Stimulated activated CD4-positive, alpha-beta T cell treated with anti-CD3 and anti-CD28 coated beads, Interleukin-2, amount 100 ng/mL, for 48 hours (primary cell): ENCODE measurements around the gene LCN12.

Source experiments
- DNase-seq, 2 donors: peaks; one replicate each; pipeline ENCODE4 v3.0.0-alpha.2; 2020

Gene LCN12

DNA sequence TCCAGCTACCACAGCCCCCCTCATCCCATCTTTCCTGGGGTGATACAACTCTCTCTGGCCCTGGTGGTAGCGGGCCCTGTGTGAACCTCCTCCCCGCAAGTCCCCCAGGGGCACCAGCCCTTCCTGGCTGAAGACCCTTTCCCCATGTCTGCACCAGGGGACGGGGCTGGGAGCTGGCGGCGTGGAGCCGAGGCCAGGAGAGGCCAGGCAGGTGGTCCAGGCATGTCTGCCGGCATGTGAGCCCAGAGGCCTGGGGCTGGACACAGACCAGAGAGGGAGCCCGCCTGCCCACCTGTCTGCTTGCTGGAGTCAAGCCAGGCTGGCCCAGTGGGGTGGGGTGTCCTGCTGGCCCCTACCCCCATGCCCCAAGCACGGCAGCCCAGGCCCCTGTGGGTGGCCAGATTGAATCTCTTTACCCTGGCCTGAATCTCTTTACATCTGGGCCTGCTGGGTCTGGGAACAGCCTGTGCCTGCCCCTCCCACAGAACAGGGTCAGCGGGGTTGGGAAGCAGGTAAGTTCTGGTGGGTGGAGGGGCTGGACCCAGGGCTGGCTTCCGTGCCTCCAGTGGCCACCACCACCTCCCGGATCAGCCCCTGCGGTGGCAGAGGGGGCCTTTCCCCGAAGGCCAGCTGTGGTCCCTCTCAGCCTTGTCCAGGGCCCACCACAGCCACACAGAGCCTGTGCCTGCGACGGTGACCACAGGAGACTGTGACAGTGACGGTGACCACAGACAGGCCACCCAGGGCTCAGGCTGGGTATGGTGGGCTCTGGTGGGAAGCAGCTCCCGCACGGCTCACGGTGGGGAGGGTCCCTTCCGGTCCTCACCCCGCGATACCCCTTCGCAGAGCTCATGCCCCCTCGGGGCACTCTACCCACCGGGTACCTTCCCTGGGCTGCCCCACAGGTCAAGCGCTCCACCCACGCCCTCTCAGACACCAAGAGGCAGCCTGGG, 7.1 kb downstream of the LCN12 start:
- DNase-seq, result no peak

DNA sequence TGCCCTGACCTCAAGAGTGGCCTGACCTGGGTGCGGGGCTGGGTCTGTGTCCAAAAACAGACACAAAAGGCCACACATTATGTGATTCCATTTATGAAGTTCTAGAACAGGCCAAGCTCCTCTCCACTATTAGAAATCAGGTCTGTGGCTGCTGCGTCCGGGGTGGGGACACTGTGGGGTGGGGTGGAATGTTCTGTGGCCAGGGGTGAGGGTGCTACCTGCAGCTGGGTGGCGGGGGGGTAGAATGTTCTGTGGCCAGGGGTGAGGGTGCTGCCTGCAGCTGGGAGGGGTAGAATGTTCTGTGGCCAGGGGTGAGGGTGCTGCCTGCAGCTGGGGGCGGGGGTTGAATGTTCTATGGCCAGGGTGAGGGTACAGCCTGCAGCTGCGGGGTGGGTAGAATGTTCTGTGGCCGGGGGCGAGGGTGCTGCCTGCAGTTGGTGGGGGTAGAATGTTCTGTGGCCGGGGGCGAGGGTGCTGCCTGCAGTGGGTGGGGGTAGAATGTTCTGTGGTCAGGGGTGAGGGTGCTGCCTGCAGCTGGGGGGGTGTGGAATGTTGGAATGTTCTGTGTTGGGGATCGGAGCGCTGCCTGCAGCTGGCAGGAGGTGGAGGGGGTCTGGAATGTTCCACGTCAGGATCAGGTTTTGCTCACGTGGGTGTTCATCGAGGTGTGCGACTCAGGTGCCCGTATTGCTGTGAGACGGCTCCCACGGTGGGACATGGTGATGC, 8.3 kb downstream of the LCN12 start:
- DNase-seq, result no peak

- DNase-seq, result no peak
These were observed 8.8 kb downstream of the LCN12 start for GRCh38 chr9:136960938-136961275.

- DNase-seq, result no peak
These were observed 9.4 kb downstream of the LCN12 start for GRCh38 chr9:136961279-136962065.

DNA sequence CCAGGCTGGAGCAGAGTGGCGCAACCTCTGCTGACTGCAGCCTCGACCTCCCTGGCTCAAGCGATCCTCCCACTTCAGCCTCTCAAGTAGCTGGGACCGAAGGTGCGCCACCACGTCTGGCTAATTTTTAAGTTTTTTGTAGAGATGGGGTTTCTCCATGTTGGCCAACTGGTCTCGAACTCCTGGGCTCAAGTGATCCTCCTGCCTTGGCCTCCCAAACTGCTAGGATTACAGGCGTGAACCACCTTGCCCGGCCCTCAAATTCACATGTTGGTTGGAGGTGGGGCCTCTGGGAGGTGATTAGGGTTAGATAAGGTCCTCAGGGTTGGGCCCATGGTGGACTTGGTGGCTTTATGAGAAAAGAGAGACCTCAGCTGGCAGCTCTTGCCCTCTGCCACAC, 10.1 kb downstream of the LCN12 start:
- no peak for DNase-seq

- no peak for DNase-seq
These were observed 10.7 kb downstream of the LCN12 start for GRCh38 chr9:136962701-136963248.

DNA sequence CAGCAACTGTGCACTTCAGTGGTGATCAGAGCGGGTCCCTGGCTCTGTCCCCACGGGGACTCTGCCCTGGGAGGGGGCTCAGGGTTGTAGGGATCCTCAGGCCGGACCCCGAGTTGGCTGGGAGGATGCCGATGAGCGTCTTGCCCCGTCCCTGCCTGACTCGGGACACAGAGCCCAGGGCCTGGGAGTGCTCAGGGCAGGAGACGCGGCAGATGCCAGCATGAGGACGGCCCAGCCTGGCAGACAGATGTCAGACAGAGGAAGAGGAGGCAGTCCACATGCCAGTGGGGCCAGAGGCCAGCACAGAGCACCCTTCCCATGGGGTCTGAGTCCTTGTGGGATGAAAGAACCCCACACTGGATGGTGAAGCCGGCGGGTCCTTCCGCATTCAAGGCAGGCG, 11.3 kb downstream of the LCN12 start:
- DNase-seq, result no peak

DNA sequence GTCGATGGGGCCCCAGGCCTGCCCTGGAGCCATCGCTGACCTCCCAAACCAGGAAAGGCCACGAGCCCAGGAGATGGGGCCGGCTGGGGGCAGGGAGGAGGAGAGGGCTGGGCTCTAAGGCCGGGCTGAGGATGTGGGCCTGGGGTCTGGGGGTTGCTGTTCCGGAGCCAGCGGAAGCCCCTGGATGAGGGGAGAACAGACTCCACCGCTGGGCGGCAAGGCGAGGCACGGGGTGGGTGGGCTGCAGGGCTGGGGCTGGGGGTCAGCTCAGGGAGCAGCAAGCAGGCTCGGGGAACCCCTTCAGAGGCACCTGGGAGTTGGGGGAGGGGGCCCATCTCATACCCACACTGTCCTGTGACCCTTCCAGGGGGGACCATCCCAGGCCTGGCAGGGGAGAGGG, 11.7 kb downstream of the LCN12 start:
- no peak for DNase-seq

DNA sequence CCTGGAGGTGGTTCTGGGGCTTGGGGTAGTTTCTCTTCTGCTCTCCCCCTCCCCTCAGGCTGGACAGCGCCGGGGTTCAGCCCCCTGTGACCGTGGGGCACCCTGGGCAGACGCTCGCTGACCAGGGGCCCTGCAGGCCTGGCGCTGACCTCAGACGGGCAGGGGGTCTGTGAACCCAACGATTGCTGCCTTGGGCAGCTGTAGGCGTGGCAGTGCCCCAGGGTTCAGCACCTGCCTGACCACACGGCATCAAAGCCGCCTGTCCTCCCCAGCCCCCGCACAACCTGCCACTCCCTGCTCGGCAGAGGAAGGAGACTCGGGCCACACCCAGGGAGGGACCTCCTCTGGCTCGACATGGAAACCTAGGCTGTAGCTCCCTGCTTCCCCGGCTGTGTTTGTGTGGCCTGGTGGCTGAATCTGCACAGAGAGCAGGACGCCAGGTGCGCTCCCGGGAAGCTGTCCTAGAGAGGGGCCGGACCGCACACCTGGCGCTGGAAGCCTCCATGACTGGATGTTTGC, 12.2 kb downstream of the LCN12 start:
- no peak for DNase-seq

- no peak for DNase-seq
These were observed 12.9 kb downstream of the LCN12 start for GRCh38 chr9:136964833-136965422.

- DNase-seq, result no peak
These were observed 13.9 kb downstream of the LCN12 start for GRCh38 chr9:136965771-136966484.

GRCh38 chr9:136968333-136969127, 16.5 kb downstream of the LCN12 start:
- DNase-seq, result no peak

DNA sequence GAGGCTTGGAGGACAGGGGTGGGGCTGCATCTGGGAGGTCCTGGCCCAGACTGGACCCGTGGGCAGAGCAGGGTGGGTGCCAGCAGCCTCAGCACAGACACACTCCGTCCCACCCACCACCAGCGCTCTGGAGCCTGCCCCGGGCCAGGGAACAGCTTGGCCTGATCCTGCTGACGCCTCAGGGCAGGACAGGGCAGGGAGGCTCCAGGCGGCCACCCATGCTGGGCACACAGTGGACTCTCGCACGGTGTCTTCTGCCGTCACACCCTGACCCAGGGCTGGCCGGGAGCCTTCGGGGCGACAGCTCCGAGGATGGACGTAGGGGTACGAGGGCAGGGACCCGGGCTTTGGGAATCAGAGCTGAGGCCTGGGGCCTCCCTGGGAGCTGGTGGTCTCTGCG, 17.1 kb downstream of the LCN12 start:
- DNase-seq, result no peak

DNA sequence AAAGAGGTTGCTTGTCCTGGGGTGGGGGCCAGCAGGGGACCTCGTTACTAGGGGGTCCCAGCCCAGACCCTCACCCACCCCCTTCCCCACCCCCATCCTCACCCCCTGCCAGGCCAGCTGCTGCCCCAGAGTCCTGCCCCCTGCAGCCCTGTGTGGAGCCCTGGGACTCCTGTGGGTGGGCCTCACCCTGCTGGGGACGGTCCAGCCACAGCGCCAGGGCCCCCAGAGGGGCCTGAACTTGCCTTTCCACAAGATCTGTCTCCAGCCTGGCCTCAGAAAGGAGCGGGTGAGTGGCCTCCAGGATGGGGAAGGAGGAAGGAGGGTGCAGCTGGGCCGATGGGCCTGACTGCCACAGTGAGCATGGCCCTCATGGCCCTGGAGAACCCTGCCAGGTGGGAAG, 17.7 kb downstream of the LCN12 start:
- no peak for DNase-seq

GRCh38 chr9:136970361-136970760, 18.3 kb downstream of the LCN12 start:
- no peak for DNase-seq

DNA sequence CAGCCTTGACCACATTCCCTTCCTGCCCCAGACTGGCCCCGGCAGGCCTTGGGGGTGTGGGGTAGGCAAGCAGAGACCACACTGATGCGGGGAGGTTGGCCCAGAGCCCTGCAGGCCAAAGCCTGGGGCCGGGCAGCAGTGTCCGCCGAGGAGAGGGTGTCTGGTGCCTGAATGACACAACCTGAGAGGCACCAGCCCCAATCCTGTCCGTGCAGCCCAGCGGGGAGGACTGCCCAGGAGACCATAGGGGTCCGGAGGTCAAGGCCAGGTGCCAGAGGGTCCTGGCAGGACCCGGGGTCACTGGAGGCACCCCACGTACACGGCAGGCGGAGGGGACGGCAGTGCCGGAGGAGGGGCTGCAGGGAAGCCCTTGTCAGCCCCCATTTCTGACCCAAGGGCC, 19.7 kb downstream of the LCN12 start:
- DNase-seq, result no peak

DNA sequence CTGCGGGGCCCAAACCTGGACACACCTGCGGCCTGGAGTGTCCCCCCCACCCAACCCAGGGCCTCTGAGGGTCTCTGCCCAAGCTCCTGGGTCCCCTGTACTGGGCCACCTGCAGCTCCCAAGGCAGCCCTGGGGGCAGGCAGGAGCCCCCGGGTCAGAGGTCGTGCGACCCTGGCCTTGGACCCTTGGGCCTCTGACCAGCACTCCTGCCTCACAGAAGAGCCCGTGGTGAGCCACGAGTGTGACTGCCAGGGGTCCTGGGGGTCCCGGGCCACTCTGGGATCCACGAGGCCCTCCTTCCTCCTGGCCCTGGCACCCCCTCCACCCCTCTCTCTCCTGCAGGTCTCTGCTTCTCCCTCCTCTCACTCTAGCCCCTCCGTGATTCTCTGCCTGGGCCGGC, 20.3 kb downstream of the LCN12 start:
- DNase-seq, result no peak

DNA sequence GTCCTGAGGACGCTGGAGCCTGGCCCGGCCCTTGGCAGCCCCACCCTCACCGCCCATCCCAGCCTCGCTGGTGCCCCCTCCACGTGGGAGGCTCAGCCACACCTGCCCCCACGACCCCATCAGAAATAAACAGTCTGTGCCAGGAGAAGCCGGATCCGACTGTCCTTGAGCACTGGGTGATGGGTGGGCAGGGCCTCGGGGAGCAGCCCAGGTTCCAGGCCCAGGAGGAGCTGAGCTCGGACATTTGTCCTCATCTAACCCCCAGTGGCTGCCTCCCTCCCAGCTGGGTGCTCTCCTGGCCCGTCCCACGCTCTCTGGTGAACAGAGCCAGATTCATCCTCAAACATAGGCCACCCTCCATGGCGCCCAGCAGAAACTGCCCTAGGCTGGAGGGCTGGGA, 20.7 kb downstream of the LCN12 start:
- no peak for DNase-seq

DNA sequence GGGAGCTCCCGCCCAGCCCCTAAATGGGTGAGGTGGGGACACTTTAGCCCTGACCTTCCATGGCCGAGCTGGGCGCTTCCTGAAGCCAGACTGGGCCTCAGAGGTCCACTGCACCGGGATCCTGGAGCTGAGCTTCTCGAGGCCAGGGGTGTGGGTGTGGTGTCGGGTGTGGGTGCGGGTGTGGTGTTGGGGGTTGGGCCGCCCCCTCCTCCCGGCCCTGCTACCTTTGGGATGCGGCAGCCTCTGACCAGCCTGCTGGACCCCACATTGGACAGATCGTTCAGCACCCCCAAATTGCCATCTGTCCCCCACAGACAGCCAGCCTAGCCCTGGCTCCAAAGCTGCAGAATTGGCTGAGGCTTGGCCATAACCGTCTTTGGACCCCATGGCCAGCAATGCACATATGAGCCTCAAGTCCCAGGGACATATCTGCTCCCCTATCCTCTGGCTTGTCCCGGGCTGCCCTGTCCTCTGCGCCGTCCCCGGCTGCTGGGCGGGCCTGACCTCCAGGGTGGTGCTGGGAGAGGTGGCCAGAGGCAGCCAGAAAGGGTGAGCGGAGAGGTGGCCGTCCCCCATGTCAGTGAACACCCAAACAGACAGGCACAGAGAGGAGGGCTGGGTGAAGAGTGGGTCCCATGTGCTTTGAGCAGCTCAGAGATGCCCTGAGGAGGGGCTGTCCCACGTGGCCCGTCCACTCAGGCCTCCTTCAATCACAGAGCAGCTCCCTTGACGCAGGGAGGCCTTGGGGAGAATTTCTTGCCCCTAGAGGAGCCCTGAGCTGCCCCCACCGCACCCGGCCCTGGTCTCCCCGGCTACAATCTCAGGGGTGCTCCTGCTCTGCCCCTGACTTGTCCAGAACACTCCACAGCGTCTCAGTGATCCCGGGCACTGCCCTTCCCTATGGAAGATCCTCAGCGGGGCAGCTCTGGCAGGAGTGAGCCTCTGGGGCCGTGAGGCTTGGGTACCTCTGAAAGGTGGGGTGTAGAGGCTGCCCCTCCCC, 21.8 kb downstream of the LCN12 start:
- DNase-seq, result no peak
